ENCODE data around the gene SYT1.

The SYT1 gene

DNA sequence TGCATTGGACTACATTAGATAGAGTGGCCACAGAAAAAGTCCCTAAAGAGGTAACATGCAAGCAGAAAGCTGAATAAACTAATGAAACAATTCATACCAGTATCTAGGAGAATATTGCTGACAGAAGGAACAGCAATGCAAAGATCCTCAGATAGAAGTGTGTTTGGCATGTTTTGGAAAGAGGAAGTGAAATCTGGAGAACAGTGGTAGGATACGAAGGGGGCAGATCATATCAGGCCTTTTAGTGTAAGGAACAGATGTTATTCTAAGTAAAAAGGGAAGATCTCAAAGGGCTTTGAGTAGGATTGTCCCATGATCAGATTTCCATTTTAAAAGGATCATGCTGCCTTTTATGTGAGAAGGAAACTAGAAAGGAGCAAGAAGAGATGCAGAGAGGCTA is 483.3 kb downstream of the SYT1 start:
- 90 to 91% methylated on average over 1 of the region's 1 CpG for WGBS, 2 experiments

DNA sequence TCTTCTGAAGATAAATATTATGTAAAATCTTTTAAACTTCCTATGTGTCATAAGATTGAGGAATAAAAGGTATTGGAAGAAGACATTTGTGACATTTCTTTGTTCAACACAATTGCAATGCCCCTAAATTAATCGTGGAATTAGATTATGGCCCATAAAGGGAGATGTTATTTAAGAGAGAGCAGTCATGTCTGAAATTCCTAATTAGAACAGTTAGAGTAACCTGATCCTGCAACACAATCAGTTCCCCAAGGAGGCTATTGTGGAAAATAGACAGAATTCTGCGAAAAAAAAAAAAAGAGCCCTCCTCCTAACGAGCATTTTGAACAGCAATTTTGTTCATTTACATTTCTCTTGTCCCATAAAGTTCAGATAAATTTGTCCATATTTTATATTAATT is 486.7 kb downstream of the SYT1 start:
- 81 to 89% methylated on average over 1 to 3 of the region's 3 CpGs for WGBS, 2 experiments
- no peak overlapping the region for H3K4me3 ChIP-seq (ENCODE audit: insufficient read depth, low read depth, low read length)
- H3K36me3 ChIP-seq (ENCODE audit: control insufficient read depth, insufficient read depth, low read length), result no peaks in the 10 kb centered on the region
- H3K27me3 ChIP-seq (ENCODE audit: control insufficient read depth, insufficient read depth, low read length, poor library complexity, severe bottlenecking), result no peaks in the 10 kb centered on the region
- no peaks in the 10 kb centered on the region for H3K4me1 ChIP-seq (ENCODE audit: control insufficient read depth, insufficient read depth, low read length)
- no peak overlapping the region for H3K27ac ChIP-seq (ENCODE audit: insufficient read depth, low read depth, low read length, poor library complexity, severe bottlenecking)
- H3K9me3 ChIP-seq (ENCODE audit: control insufficient read depth, low read length), result no peaks in the 10 kb centered on the region

More for the DNA sequence above, 483.3 kb downstream of the SYT1 start:
- H3K36me3 ChIP-seq (ENCODE audit: control insufficient read depth, insufficient read depth, low read length), result no peaks in the 10 kb centered on the region
- no peaks in the 10 kb centered on the region for H3K9me3 ChIP-seq (ENCODE audit: control insufficient read depth, low read length)
- no peaks in the 10 kb centered on the region for H3K27me3 ChIP-seq (ENCODE audit: control insufficient read depth, insufficient read depth, low read length, poor library complexity, severe bottlenecking)
- no peak overlapping the region for H3K4me3 ChIP-seq (ENCODE audit: insufficient read depth, low read depth, low read length)
- H3K27ac ChIP-seq (ENCODE audit: insufficient read depth, low read depth, low read length, poor library complexity, severe bottlenecking), result no peak overlapping the region
- H3K4me1 ChIP-seq (ENCODE audit: control insufficient read depth, insufficient read depth, low read length), result no peaks in the 10 kb centered on the region

DNA sequence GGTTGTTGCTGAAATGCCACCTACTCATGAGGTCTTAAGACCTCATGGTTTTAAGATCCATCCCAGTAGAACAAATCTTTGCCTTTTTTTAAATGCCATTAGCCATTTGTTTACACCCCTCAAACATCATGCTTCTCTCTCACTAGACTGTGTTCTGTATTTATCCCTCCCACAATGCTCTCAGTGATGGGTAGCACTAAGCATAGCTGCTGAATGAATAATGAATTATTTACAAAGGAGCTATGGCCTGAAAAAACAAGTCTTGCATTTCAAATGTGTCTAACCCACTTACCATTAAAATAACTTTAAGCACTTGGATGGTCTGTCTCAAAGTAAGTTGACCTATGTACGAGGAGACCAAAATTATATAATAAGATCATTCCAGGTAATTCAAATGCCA is 491.6 kb downstream of the SYT1 start:
- H3K36me3 ChIP-seq (ENCODE audit: control insufficient read depth, insufficient read depth, low read length), result no peaks in the 10 kb centered on the region
- no peaks in the 10 kb centered on the region for H3K9me3 ChIP-seq (ENCODE audit: control insufficient read depth, low read length)
- no peak overlapping the region for H3K4me3 ChIP-seq (ENCODE audit: insufficient read depth, low read depth, low read length)
- H3K27me3 ChIP-seq (ENCODE audit: control insufficient read depth, insufficient read depth, low read length, poor library complexity, severe bottlenecking), result no peaks in the 10 kb centered on the region
- H3K4me1 ChIP-seq (ENCODE audit: control insufficient read depth, insufficient read depth, low read length), result no peaks in the 10 kb centered on the region
- H3K27ac ChIP-seq (ENCODE audit: insufficient read depth, low read depth, low read length, poor library complexity, severe bottlenecking), result no peak overlapping the region
- WGBS, 2 experiments, result 80 to 100% methylated on average over 1 of the region's 1 CpG

DNA sequence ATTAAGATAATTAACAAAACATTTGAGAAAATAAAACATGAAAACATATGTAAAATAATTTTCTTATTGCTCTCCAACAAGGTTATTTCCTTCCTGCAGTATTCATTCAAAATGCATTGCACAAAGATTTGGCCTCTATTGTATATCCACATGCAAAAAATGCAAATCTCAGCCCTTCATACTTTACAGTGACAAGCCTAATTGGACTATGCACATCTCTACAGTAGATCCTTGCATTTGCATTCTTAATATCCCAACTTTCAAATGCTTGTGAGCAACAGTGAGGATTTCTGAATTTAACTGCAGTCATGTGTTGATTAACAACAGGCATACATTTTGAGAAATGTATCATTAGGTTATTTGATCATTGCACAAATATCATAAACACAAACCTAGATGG is 492.5 kb downstream of the SYT1 start:
- H3K36me3 ChIP-seq (ENCODE audit: control insufficient read depth, insufficient read depth, low read length), result no peaks in the 10 kb centered on the region
- no peaks in the 10 kb centered on the region for H3K9me3 ChIP-seq (ENCODE audit: control insufficient read depth, low read length)
- H3K4me1 ChIP-seq (ENCODE audit: control insufficient read depth, insufficient read depth, low read length), result no peaks in the 10 kb centered on the region
- H3K27ac ChIP-seq (ENCODE audit: insufficient read depth, low read depth, low read length, poor library complexity, severe bottlenecking), result no peak overlapping the region
- H3K27me3 ChIP-seq (ENCODE audit: control insufficient read depth, insufficient read depth, low read length, poor library complexity, severe bottlenecking), result no peaks in the 10 kb centered on the region
- no peak overlapping the region for H3K4me3 ChIP-seq (ENCODE audit: insufficient read depth, low read depth, low read length)

DNA sequence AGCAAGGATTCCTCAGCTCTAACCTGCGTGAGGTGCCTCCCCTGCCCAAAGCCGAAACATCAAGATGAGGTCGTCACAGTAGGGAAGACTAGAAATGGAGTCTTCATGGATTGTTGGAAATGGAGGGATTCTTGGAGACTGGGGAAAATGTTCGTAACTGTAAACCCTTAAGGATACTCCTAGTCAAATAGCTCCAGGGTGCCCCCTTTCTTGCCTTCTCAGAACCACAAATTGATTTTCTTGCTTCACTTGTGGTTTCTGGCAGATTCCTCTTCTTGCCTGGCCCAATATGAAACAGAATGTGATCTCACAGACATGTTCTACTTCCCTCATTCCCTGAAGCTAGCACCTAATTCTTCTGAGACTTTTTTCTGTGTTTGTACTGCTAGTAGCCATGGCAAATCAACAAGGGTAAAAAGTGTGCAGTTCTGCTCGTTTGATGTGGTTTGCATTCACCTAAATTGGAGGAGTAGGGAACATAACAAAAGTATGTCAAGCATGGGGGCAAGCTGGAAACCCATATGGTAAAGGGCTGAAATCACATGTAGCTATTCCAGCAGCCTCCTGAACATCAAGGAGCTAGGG is 494.2 kb downstream of the SYT1 start:
- 93 to 96% methylated on average over 5 of the region's 5 CpGs for WGBS, 2 experiments
- no peak overlapping the region for H3K27ac ChIP-seq (ENCODE audit: insufficient read depth, low read depth, low read length, poor library complexity, severe bottlenecking)
- H3K9me3 ChIP-seq (ENCODE audit: control insufficient read depth, low read length), result no peaks in the 10 kb centered on the region
- no peak overlapping the region for H3K4me3 ChIP-seq (ENCODE audit: insufficient read depth, low read depth, low read length)
- no peaks in the 10 kb centered on the region for H3K4me1 ChIP-seq (ENCODE audit: control insufficient read depth, insufficient read depth, low read length)
- no peaks in the 10 kb centered on the region for H3K27me3 ChIP-seq (ENCODE audit: control insufficient read depth, insufficient read depth, low read length, poor library complexity, severe bottlenecking)
- H3K36me3 ChIP-seq (ENCODE audit: control insufficient read depth, insufficient read depth, low read length), result no peaks in the 10 kb centered on the region

DNA sequence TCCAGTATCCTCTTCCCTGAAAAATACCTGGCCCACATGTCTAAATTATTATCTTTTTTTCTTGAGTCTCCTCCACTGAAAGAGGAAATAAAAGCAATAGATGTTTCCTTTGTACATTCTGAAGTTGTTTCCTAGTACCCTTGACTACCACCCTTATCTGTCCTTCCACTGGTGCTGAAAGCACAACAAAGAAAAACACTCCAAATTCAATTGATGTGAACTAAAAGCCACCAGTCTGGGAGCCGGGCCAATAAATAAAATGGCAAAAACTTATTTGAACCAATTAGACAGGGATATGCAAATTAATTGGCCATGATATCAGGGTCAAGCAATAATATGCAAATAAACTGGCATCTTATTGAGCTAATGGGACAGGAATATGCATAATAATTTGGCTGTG is 495.7 kb downstream of the SYT1 start:
- Histone ChIP-seq H3K4me3 (ENCODE audit: insufficient read depth, low read depth, low read length) (no peak overlapping the region), H3K36me3 (ENCODE audit: control insufficient read depth, insufficient read depth, low read length) (no peaks in the 10 kb centered on the region), H3K27me3 (ENCODE audit: control insufficient read depth, insufficient read depth, low read length, poor library complexity, severe bottlenecking) (no peaks in the 10 kb centered on the region), H3K9me3 (ENCODE audit: control insufficient read depth, low read length) (no peaks in the 10 kb centered on the region), H3K27ac (ENCODE audit: insufficient read depth, low read depth, low read length, poor library complexity, severe bottlenecking) (no peak overlapping the region), H3K4me1 (ENCODE audit: control insufficient read depth, insufficient read depth, low read length) (no peaks in the 10 kb centered on the region)
- WGBS, 2 experiments, result 94 to 100% methylated on average over 1 of the region's 1 CpG

DNA sequence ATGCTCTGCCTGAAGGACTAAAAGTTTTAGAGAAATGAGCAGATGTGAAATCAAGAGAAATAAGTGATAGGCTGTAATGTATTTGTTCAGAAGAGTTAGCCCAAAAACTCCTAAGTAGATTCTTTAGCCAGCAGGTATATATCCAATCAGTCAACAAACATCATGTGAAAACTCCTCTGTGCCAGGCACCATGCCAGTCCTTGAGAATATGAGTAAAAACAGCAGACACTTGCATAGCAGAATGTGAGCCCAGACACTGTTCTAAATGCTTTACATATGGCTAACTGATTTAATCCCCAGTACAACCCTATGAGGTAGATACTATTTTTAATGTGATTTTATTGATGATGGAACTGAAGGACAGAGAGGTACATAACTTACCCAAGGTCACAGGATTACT is 496.4 kb downstream of the SYT1 start:
- H3K4me1 ChIP-seq (ENCODE audit: control insufficient read depth, insufficient read depth, low read length), result no peaks in the 10 kb centered on the region
- no peak overlapping the region for H3K27ac ChIP-seq (ENCODE audit: insufficient read depth, low read depth, low read length, poor library complexity, severe bottlenecking)
- no peak overlapping the region for H3K4me3 ChIP-seq (ENCODE audit: insufficient read depth, low read depth, low read length)
- H3K9me3 ChIP-seq (ENCODE audit: control insufficient read depth, low read length), result no peaks in the 10 kb centered on the region
- no peaks in the 10 kb centered on the region for H3K27me3 ChIP-seq (ENCODE audit: control insufficient read depth, insufficient read depth, low read length, poor library complexity, severe bottlenecking)
- H3K36me3 ChIP-seq (ENCODE audit: control insufficient read depth, insufficient read depth, low read length), result no peaks in the 10 kb centered on the region

DNA sequence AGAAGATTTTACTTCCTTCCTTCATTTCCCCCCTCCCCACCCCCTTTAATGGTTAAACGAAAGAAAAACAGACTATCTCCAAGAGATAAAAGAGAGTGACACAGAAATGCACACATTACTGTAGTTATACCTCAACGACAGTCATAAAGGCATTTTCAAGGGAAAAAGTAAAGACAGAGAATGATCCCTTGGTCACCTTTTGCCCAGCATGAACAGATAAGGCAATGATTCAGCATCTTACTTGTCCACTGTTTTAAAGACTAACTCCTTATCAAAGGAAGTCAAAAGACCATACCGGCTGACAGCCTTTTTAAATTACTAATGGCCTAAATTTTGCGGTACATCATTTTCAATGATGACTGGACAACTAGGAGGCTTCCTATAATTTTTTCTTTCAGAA is 499.6 kb downstream of the SYT1 start:
- no peaks in the 10 kb centered on the region for H3K27me3 ChIP-seq (ENCODE audit: control insufficient read depth, insufficient read depth, low read length, poor library complexity, severe bottlenecking)
- no peak overlapping the region for H3K27ac ChIP-seq (ENCODE audit: insufficient read depth, low read depth, low read length, poor library complexity, severe bottlenecking)
- H3K9me3 ChIP-seq (ENCODE audit: control insufficient read depth, low read length), result no peaks in the 10 kb centered on the region
- H3K4me1 ChIP-seq (ENCODE audit: control insufficient read depth, insufficient read depth, low read length), result no peaks in the 10 kb centered on the region
- H3K36me3 ChIP-seq (ENCODE audit: control insufficient read depth, insufficient read depth, low read length), result no peaks in the 10 kb centered on the region
- WGBS, 2 experiments, result 87 to 92% methylated on average over 4 of the region's 4 CpGs
- no peak overlapping the region for H3K4me3 ChIP-seq (ENCODE audit: insufficient read depth, low read depth, low read length)

DNA sequence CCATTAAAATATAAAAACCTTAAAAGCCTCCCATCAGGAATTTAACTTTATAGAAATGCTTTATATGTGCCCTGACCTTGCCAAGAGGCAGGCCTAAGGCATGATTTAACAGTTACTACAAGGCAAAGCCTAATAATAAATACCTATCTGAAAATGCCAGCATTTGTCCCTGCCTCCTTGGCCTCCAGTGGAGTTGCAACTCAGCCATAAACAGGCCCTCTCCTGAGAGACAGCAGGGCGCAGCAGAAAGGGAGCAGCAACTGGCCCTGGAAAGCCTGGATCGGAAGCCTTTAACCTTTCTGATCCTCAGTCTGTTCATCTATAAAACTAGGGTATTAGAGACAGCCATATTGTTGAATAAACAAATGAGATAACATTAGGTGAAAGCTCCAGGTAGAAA is 501.8 kb downstream of the SYT1 start:
- Histone ChIP-seq H3K4me3 (ENCODE audit: insufficient read depth, low read depth, low read length) (no peak overlapping the region), H3K27ac (ENCODE audit: insufficient read depth, low read depth, low read length, poor library complexity, severe bottlenecking) (no peak overlapping the region), H3K27me3 (ENCODE audit: control insufficient read depth, insufficient read depth, low read length, poor library complexity, severe bottlenecking) (no peaks in the 10 kb centered on the region), H3K36me3 (ENCODE audit: control insufficient read depth, insufficient read depth, low read length) (no peaks in the 10 kb centered on the region), H3K4me1 (ENCODE audit: control insufficient read depth, insufficient read depth, low read length) (no peaks in the 10 kb centered on the region), H3K9me3 (ENCODE audit: control insufficient read depth, low read length) (no peaks in the 10 kb centered on the region)
- 76 to 90% methylated on average over 2 of the region's 2 CpGs for WGBS, 2 experiments

DNA sequence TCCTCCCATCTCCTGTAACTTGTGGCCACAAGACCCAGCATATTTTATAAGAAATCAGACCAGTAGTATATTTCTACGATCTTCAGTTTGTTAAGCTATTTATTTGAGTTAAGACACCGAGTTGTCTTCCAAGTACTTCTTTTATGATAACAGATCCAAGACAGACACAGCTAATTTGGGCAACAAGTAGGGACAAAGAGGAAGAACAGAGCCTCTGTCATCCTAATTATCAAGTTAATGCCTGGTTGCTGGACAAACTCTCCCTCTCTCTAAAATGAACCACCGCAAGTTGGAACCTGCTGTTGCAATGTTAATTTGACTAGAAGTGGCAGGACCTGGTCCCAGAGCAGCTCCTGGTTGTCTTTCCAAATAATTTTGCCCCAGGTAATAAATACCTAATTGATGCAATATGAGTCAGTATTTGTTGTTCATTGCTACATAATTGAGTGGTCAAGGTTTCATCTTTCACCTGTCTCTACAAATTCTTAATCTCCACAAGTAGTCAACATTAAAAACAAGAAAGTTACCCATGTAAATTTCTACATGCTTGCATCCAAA is 502.5 kb downstream of the SYT1 start:
- no peaks in the 10 kb centered on the region for H3K27me3 ChIP-seq (ENCODE audit: control insufficient read depth, insufficient read depth, low read length, poor library complexity, severe bottlenecking)
- no peak overlapping the region for H3K4me3 ChIP-seq (ENCODE audit: insufficient read depth, low read depth, low read length)
- H3K9me3 ChIP-seq (ENCODE audit: control insufficient read depth, low read length), result no peaks in the 10 kb centered on the region
- WGBS, 2 experiments, result 58 to 92% methylated on average over 2 to 3 of the region's 3 CpGs
- no peak overlapping the region for H3K27ac ChIP-seq (ENCODE audit: insufficient read depth, low read depth, low read length, poor library complexity, severe bottlenecking)
- H3K4me1 ChIP-seq (ENCODE audit: control insufficient read depth, insufficient read depth, low read length), result no peaks in the 10 kb centered on the region
- no peaks in the 10 kb centered on the region for H3K36me3 ChIP-seq (ENCODE audit: control insufficient read depth, insufficient read depth, low read length)

DNA sequence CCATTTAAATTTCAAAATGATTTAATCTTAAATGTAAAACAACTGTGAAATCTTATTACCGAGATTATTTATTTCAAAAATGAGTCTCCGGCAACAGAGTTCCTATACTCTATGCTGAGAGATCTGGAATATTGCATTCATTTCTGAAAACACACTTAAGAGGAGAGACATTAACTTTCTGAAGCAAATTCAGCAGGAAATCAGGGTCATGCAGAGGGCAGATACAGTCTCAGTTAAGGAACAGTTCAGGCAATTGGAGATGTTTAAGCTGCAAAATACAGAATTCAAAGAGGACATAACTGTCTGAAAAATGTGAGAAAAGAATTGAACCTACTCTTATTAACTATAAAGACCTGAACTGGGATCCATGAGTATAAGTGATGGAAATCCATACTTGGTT is 505.4 kb downstream of the SYT1 start:
- H3K36me3 ChIP-seq (ENCODE audit: control insufficient read depth, insufficient read depth, low read length), result no peaks in the 10 kb centered on the region

More for the DNA sequence above, 505.4 kb downstream of the SYT1 start:
- WGBS, 2 experiments, result 83 to 92% methylated on average over 2 of the region's 2 CpGs
- H3K4me1 ChIP-seq (ENCODE audit: control insufficient read depth, insufficient read depth, low read length), result no peaks in the 10 kb centered on the region
- no peaks in the 10 kb centered on the region for H3K27me3 ChIP-seq (ENCODE audit: control insufficient read depth, insufficient read depth, low read length, poor library complexity, severe bottlenecking)
- no peaks in the 10 kb centered on the region for H3K9me3 ChIP-seq (ENCODE audit: control insufficient read depth, low read length)
- H3K27ac ChIP-seq (ENCODE audit: insufficient read depth, low read depth, low read length, poor library complexity, severe bottlenecking), result no peak overlapping the region
- H3K4me3 ChIP-seq (ENCODE audit: insufficient read depth, low read depth, low read length), result no peak overlapping the region

Measured in ectodermal cell (in vitro differentiated cells).